Loucy (cell line): Measurements from ENCODE around the gene GHRL.
A peak's percentile ranks its signal among the peaks of the same experiment; 100 is the strongest.
"Not testable (repeated sequence)": the region's sequence is repeated elsewhere in the genome, so short reads cannot be mapped to it uniquely, and the experiment has no call there.

Source experiments
- H2AFZ ChIP-seq: fragments of 200-600 bp; sonication (generic); 2 replicates; pipeline ENCODE4 v1.6.0; 2016; ENCODE audit warnings: antibody characterized with exemption, mild to moderate bottlenecking, low read length, moderate library complexity
- H3F3A ChIP-seq: fragments of 200-600 bp; 2 replicates; pipeline ENCODE4 v1.6.0; 2016; ENCODE audit warnings: antibody characterized with exemption, low read depth, mild to moderate bottlenecking
- H3K27me3 ChIP-seq: fragments of 200-600 bp; sonication (generic); 2 replicates; pipeline ENCODE4 v1.6.1; 2014; ENCODE audit warnings: low read length, mild to moderate bottlenecking; ENCODE audit not compliant: insufficient read depth, poor library complexity, severe bottlenecking
- H3K36me3 ChIP-seq: fragments of 200-600 bp; sonication (generic); 2 replicates; pipeline ENCODE4 v1.6.1; 2016; ENCODE audit warnings: low read length; ENCODE audit not compliant: insufficient read depth
- H3K4me1 ChIP-seq: fragments of 200-600 bp; sonication (generic); 2 replicates; pipeline ENCODE4 v1.5.1; 2014; ENCODE audit warnings: low read length, mild to moderate bottlenecking; ENCODE audit not compliant: insufficient read depth, poor library complexity, severe bottlenecking
- H3K4me2 ChIP-seq: fragments of 200-600 bp; sonication (generic); 2 replicates; pipeline ENCODE4 v1.6.0; 2014; ENCODE audit warnings: antibody characterized with exemption, low read length, low read depth, mild to moderate bottlenecking; ENCODE audit not compliant: poor library complexity, severe bottlenecking
- H3K4me3 ChIP-seq: fragments of 200-600 bp; sonication (generic); 2 replicates; pipeline ENCODE4 v1.5.1; 2014; ENCODE audit warnings: low read length, mild to moderate bottlenecking, mixed read lengths; ENCODE audit not compliant: poor library complexity, severe bottlenecking
- H3K79me2 ChIP-seq: fragments of 200-600 bp; sonication (generic); 2 replicates; pipeline ENCODE4 v1.6.1; 2014; ENCODE audit warnings: low read length; ENCODE audit not compliant: insufficient read depth
- H3K9ac ChIP-seq: fragments of 200-600 bp; sonication (generic); 2 replicates; pipeline ENCODE4 v1.6.0; 2014; ENCODE audit warnings: mild to moderate bottlenecking, low read depth, low read length, moderate library complexity; ENCODE audit not compliant: poor library complexity, severe bottlenecking
- H3K9me2 ChIP-seq: fragments of 200-600 bp; sonication (generic); replicated peaks from 2 replicates; pipeline ENCODE4 v1.6.1; 2016; ENCODE audit warnings: low read depth, low read length, mixed read lengths
- H3K9me3 ChIP-seq: fragments of 200-600 bp; sonication (generic); 2 replicates; pipeline ENCODE4 v1.6.1; 2014; ENCODE audit warnings: mild to moderate bottlenecking, antibody characterized with exemption, low read length, low read depth; ENCODE audit not compliant: insufficient read depth
- H4K20me1 ChIP-seq: fragments of 200-600 bp; sonication (generic); 2 replicates; pipeline ENCODE4 v1.6.0; 2014; ENCODE audit warnings: antibody characterized with exemption, low read length, mild to moderate bottlenecking; ENCODE audit not compliant: insufficient read depth, poor library complexity, severe bottlenecking
- EZH2phosphoT487 ChIP-seq: fragments of 200-600 bp; IDR thresholded peaks from 2 replicates; pipeline ENCODE4 v1.6.1; 2018; ENCODE audit warnings: antibody characterized with exemption, mild to moderate bottlenecking, moderate library complexity, borderline replicate concordance
- TF ChIP-seq, protein P1 (sequence below): fragments of 200-600 bp; sonication (generic); conservative IDR thresholded peaks from 2 replicates; pipeline ENCODE4 v1.5.1; 2014; ENCODE audit warnings: mild to moderate bottlenecking, antibody characterized with exemption, low read length

Gene GHRL

DNA sequence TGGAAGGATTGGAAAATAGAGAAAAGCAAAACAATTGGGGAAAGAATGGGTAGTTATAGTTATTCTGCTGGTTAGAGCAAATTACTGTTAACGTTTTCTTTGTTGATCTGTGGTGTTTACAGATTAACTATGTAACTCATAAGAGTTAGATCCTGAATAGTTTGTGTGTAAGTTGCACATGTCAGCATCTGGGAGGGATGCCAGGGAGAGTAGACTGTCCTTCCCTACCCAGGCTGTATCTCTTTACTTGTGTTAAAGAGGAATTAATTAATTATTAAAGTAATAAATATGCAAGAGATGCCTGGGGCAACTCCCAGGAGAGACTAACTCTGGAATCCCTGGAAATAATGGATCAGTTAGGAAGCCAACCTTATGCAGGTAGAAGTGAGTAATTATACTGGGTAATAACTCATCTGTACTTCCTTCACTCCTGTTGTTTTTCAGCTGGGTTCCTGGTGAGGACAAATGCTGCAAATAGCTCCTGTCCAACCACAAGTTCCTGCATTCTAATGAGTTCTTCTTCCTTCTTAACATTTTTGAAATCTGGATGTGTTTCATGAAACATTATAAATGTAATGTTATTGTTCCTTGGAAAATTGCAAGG is 18.9 kb downstream of the GHRL start:
- H3K79me2 ChIP-seq = peaks cover 91% of the 10 kb centered on the region
- H3K4me2 ChIP-seq = peak overlapping the region; percentile 52
- TF ChIP-seq, protein P1, sequence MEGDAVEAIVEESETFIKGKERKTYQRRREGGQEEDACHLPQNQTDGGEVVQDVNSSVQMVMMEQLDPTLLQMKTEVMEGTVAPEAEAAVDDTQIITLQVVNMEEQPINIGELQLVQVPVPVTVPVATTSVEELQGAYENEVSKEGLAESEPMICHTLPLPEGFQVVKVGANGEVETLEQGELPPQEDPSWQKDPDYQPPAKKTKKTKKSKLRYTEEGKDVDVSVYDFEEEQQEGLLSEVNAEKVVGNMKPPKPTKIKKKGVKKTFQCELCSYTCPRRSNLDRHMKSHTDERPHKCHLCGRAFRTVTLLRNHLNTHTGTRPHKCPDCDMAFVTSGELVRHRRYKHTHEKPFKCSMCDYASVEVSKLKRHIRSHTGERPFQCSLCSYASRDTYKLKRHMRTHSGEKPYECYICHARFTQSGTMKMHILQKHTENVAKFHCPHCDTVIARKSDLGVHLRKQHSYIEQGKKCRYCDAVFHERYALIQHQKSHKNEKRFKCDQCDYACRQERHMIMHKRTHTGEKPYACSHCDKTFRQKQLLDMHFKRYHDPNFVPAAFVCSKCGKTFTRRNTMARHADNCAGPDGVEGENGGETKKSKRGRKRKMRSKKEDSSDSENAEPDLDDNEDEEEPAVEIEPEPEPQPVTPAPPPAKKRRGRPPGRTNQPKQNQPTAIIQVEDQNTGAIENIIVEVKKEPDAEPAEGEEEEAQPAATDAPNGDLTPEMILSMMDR = no peak
- TF ChIP-seq EZH2phosphoT487 = no peak
- H3K4me1 ChIP-seq = peaks cover 12% of the 10 kb centered on the region
- H3K9me2 ChIP-seq = no peaks in the 10 kb centered on the region
- H3K9ac ChIP-seq = peak overlapping the region; percentile 10
- H3K36me3 ChIP-seq = peaks cover 82% of the 10 kb centered on the region; the same call in 1 of the 2 replicates
- H3K9me3 ChIP-seq = no peaks in the 10 kb centered on the region
- no peak overlapping the region for H2AFZ ChIP-seq
- no peaks in the 10 kb centered on the region for H3F3A ChIP-seq
- H4K20me1 ChIP-seq = peaks cover 44% of the 10 kb centered on the region
- no peaks in the 10 kb centered on the region for H3K27me3 ChIP-seq
- H3K4me3 ChIP-seq = no peak overlapping the region

DNA sequence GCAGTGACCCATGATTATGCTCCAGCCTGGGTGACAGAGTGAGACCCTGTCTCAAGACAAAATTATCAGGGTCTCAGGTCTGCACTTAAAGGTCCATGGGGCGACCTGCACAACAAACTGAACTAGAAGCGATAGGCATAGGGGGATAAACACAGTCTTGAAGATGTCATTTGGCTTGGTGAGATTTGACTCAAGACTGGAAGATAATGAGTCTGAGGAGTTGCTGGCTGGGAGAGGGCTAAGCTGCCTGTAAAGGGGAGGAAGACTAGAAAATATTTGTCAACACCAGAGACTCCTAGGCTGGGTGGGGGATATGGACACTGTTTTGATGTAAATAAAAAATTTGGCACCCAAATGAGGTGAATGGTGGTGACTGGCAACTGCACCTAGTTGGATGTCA is 19.8 kb downstream of the GHRL start:
- Histone ChIP-seq H3K9me2 (no peaks in the 10 kb centered on the region), H3K4me2 (peak overlapping the region; percentile 52), H3F3A (no peaks in the 10 kb centered on the region), H3K4me3 (no peak overlapping the region), H3K9ac (peak overlapping the region; percentile 10), H2AFZ (no peak overlapping the region), H3K79me2 (peaks cover 99% of the 10 kb centered on the region), H3K9me3 (no peaks in the 10 kb centered on the region), H3K36me3 (peaks cover 82% of the 10 kb centered on the region; the same call in 1 of the 2 replicates), H4K20me1 (peaks cover 52% of the 10 kb centered on the region), H3K4me1 (peaks cover 12% of the 10 kb centered on the region), H3K27me3 (no peaks in the 10 kb centered on the region)
- no peak for TF ChIP-seq EZH2phosphoT487

DNA sequence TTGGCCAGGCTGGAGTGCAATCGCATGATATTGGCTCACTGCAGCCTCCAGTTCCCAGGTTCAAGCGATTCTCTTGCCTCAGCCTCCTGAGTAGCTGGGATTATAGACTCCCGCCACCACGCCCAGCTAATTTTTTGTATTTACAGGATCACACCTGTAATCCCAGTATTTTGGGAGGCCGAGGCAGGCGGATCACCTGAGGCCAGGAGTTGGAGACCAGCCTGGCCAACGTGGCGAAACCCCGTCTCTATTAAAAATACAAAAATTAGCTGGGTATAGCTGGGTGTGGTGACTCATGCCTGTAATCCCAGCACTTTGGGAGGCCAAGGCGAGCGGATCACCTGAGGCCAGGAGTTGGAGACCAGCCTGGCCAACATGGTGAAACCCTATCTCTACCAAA is 20.3 kb downstream of the GHRL start:
- H2AFZ ChIP-seq, H3K27me3 ChIP-seq, H3F3A ChIP-seq, H3K9ac ChIP-seq, H3K4me2 ChIP-seq, H3K4me3 ChIP-seq, H3K9me2 ChIP-seq, H3K9me3 ChIP-seq: not testable (repeated sequence)
- H3K4me1 ChIP-seq = peaks cover 14% of the 10 kb centered on the region
- peaks cover 57% of the 10 kb centered on the region for H4K20me1 ChIP-seq
- H3K79me2 ChIP-seq = peaks cover 100% of the 10 kb centered on the region
- peaks cover 79% of the 10 kb centered on the region; the same call in 1 of the 2 replicates for H3K36me3 ChIP-seq

DNA sequence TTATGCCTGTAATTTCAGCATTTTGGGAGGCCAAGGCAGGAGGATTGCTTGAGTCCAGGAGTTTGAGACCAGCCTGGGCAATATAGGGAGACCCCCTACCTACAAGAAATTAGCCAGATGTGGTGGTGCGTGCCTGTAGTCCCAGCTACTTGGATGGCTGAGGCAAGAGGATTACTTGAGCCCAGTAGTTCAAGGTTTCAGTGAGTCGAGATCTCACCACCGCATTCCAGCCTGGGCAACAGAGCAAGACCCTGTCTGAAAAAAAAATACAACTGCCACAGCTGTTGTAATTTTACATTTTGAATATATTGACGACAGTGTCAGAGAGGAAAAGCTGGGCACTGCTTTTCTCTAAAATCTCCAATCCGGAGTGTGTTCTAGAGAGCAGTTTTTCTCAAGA is 23.3 kb downstream of the GHRL start:
- Histone ChIP-seq H3F3A (no peaks in the 10 kb centered on the region), H3K9me2 (no peaks in the 10 kb centered on the region), H3K4me2 (no peak overlapping the region), H3K36me3 (peaks cover 81% of the 10 kb centered on the region; the same call in 1 of the 2 replicates), H4K20me1 (peaks cover 55% of the 10 kb centered on the region), H3K27me3 (no peaks in the 10 kb centered on the region), H3K79me2 (peaks cover 99% of the 10 kb centered on the region), H3K9ac (no peak overlapping the region), H3K4me1 (peaks cover 32% of the 10 kb centered on the region), H2AFZ (no peak overlapping the region), H3K4me3 (no peak overlapping the region), H3K9me3 (no peaks in the 10 kb centered on the region)
- TF ChIP-seq, protein P1 = no peak
